SK-N-MC (cell line): ENCODE data around the gene GRM7.

Experiments
- EZH2 ChIP-seq: fragments of 200-600 bp; sonication (generic); IDR thresholded peaks from one replicate; pipeline ENCODE4 v1.6.1; 2017; ENCODE audit warnings: antibody characterized with exemption
- FOXP2 ChIP-seq: optimal IDR thresholded peaks from 2 replicates; pipeline ENCODE3; 2011; ENCODE audit warnings: mild to moderate bottlenecking, moderate library complexity; ENCODE audit not compliant: insufficient read depth; ENCODE audit errors: extremely low read length, control extremely low read depth
- POLR2AphosphoS5 ChIP-seq: IDR thresholded peaks from 2 replicates; pipeline ENCODE4 v1.6.1; 2012; ENCODE audit warnings: mild to moderate bottlenecking, low read depth, low read length, borderline replicate concordance

DNA sequence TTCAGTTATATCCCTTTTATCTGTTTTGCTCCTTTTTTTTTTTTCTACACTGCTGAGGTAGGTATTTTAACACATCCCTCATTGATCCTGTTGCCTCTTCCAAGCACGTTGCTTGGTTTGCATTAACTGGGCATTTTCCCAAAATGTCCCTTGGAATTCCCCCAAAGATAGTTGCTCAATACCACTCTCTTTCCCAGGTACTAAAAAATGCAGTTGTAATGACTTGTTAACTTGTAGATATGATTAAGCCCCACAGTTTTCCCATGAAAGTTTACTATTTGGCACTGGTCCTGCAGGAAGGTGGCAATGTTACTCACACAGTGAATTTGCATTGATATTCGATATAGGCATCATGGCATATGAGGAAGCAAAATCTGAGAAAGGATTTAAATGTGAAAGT is 67.1 kb downstream of the GRM7 start:
- TF ChIP-seq EZH2, result no peak
- TF ChIP-seq POLR2AphosphoS5, result no peak
- TF ChIP-seq FOXP2, result no peak
